SK-N-SH (cell line): ENCODE measurements around the gene HNRNPC. TPM values are rescaled to one million over a fixed set of nuclear protein-coding genes. Genes with fewer than 3 reads are reported as not detected.

ENCODE experiments used
- CTCF ChIA-PET: fragments of 300-600, 350-600 bp; formaldehyde crosslinking; extraction: SDS; loops from one replicate; lab custom pipeline; 2021; lab: Yijun Ruan, JAX
- POLR2A ChIA-PET: fragments of 350-600 bp; sonication (Branson Sonifier 250); formaldehyde crosslinking; extraction: SDS; loops from one replicate; lab custom pipeline; 2020; ENCODE audit warnings: antibody characterized with exemption, inconsistent platforms; lab: Yijun Ruan, JAX
- DNase-seq: peaks from one replicate; pipeline ENCODE4 v3.0.0; 2012
- H2AFZ ChIP-seq: fragments of 200-600 bp; sonication (generic); 2 replicates; pipeline ENCODE4 v1.8.1; 2016; ENCODE audit warnings: antibody characterized with exemption, mild to moderate bottlenecking, low read depth
- H3F3A ChIP-seq: fragments of 200-600 bp; sonication (generic); replicated peaks from 2 replicates; pipeline ENCODE3; 2016; ENCODE audit warnings: antibody characterized with exemption, mild to moderate bottlenecking; ENCODE audit not compliant: insufficient read depth
- H3K27ac ChIP-seq, 2 experiments: fragments of 200-500 bp in 1 of 2; fragments of 200-600 bp in 1 of 2; sonication (Bioruptor generic) in 1 of 2; sonication (generic), shearing (Covaris generic) in 1 of 2; 2 replicates each; pipeline versions ENCODE4 v1.5.1 to v1.6.1; 2014 to 2016; ENCODE audit warnings: low read depth in 2 of 2, inconsistent platforms in 1 of 2, low read length in 1 of 2, mild to moderate bottlenecking in 1 of 2, mixed read lengths in 1 of 2
- H3K27me3 ChIP-seq: fragments of 200-600 bp; sonication (generic), shearing (Covaris generic); 2 replicates; pipeline ENCODE4 v1.6.1; 2016; ENCODE audit warnings: mixed run types; ENCODE audit not compliant: insufficient read depth
- H3K36me3 ChIP-seq, 2 experiments: fragments of 200-500 bp in 1 of 2; fragments of 200-600 bp in 1 of 2; sonication (Bioruptor generic) in 1 of 2; sonication (generic) in 1 of 2; replicated peaks in 1 of 2; 2 replicates each; pipeline versions ENCODE3 to v1.5.1; 2014 to 2016; ENCODE audit warnings: low read length in 1 of 2, mild to moderate bottlenecking in 1 of 2; ENCODE audit not compliant: insufficient read depth in 2 of 2, control insufficient read depth in 1 of 2
- H3K4me1 ChIP-seq, 2 experiments: fragments of 200-500 bp in 1 of 2; fragments of 200-600 bp in 1 of 2; sonication (Bioruptor generic) in 1 of 2; sonication (generic), shearing (Covaris generic) in 1 of 2; 2 replicates each; pipeline versions ENCODE4 v1.5.1 to v1.6.1; 2014 to 2016; ENCODE audit warnings: low read depth in 1 of 2, low read length in 1 of 2, mixed run types in 1 of 2; ENCODE audit not compliant: insufficient read depth in 2 of 2, control insufficient read depth in 1 of 2
- H3K4me2 ChIP-seq: fragments of 200-600 bp; sonication (generic), shearing (Covaris generic); 2 replicates; pipeline ENCODE4 v1.6.1; 2017; ENCODE audit warnings: mixed run types
- H3K4me3 ChIP-seq, 2 experiments: fragments of 200-500 bp in 1 of 2; fragments of 200-600 bp in 1 of 2; sonication (Bioruptor generic) in 1 of 2; sonication (generic), shearing (Covaris generic) in 1 of 2; 2 replicates each; pipeline versions ENCODE4 v1.5.1 to v1.8.1; 2014 to 2016; ENCODE audit warnings: low read depth in 2 of 2, inconsistent platforms in 1 of 2, low read length in 1 of 2, mild to moderate bottlenecking in 1 of 2, mixed read lengths in 1 of 2, moderate library complexity in 1 of 2
- H3K79me2 ChIP-seq: fragments of 200-600 bp; sonication (generic); 2 replicates; pipeline ENCODE4 v1.8.1; 2017; ENCODE audit warnings: mild to moderate bottlenecking; ENCODE audit not compliant: insufficient read depth
- H3K9ac ChIP-seq: fragments of 200-600 bp; sonication (generic); 2 replicates; pipeline ENCODE4 v1.6.1; 2017; ENCODE audit warnings: mixed run types
- H3K9me2 ChIP-seq: fragments of 200-600 bp; sonication (generic); 2 replicates; pipeline ENCODE4 v1.6.1; 2017; ENCODE audit warnings: mixed run types
- H3K9me3 ChIP-seq: fragments of 200-600 bp; sonication (generic); 2 replicates; pipeline ENCODE4 v1.6.1; 2017; ENCODE audit warnings: mixed run types, mild to moderate bottlenecking, moderate library complexity
- H4K20me1 ChIP-seq: fragments of 200-600 bp; sonication (generic); 2 replicates; pipeline ENCODE4 v1.6.1; 2017; ENCODE audit warnings: mild to moderate bottlenecking, mixed run types; ENCODE audit not compliant: insufficient read depth
- ELF1 ChIP-seq: IDR thresholded peaks from 2 replicates; pipeline ENCODE4 v1.4.0; 2012
- EP300 ChIP-seq, 2 experiments: IDR thresholded peaks; 2 replicates each; pipeline versions ENCODE4 v1.4.0 to v1.6.1; 2012; ENCODE audit warnings: borderline replicate concordance in 1 of 2, low read depth in 1 of 2, low read length in 1 of 2
- EZH2phosphoT487 ChIP-seq: fragments of 200-600 bp; sonication (generic); IDR thresholded peaks from 2 replicates; pipeline ENCODE4 v1.6.1; 2017; ENCODE audit warnings: low read depth, mixed run types, mild to moderate bottlenecking, antibody characterized with exemption, moderate library complexity, borderline replicate concordance
- FOSL2 ChIP-seq: IDR thresholded peaks from 2 replicates; pipeline ENCODE4 v1.4.0; 2012; ENCODE audit warnings: low read depth, mild to moderate bottlenecking, moderate library complexity, borderline replicate concordance
- FOXJ3 ChIP-seq: sonication (generic); formaldehyde crosslinking; IDR thresholded peaks from 2 replicates; pipeline ENCODE4 v1.5.1; 2020; ENCODE audit warnings: mild to moderate bottlenecking, missing genetic modification reagents
- FOXM1 ChIP-seq: IDR thresholded peaks from 2 replicates; pipeline ENCODE4 v1.4.0; 2012; ENCODE audit warnings: low read depth, mild to moderate bottlenecking
- GABPA ChIP-seq: IDR thresholded peaks from 2 replicates; pipeline ENCODE4 v1.4.0; 2012; ENCODE audit warnings: low read depth, mild to moderate bottlenecking
- MEF2A ChIP-seq: IDR thresholded peaks from 2 replicates; pipeline ENCODE4 v1.4.0; 2012; ENCODE audit warnings: low read depth, borderline replicate concordance
- MXI1 ChIP-seq: IDR thresholded peaks from 2 replicates; pipeline ENCODE4 v1.6.1; 2012; ENCODE audit warnings: mild to moderate bottlenecking, low read depth, low read length, improper control_type of control experiment
- NFIC ChIP-seq: IDR thresholded peaks from 2 replicates; pipeline ENCODE4 v1.4.0; 2012; ENCODE audit warnings: borderline replicate concordance
- POLR2AphosphoS5 ChIP-seq: IDR thresholded peaks from 2 replicates; pipeline ENCODE4 v1.6.1; 2012; ENCODE audit warnings: low read depth, low read length
- RAD21 ChIP-seq: IDR thresholded peaks from 2 replicates; pipeline ENCODE4 v1.6.1; 2012; ENCODE audit warnings: mild to moderate bottlenecking, low read length
- RCOR1 ChIP-seq: fragments of 150-350 bp; IDR thresholded peaks from 2 replicates; pipeline ENCODE4 v1.6.1; 2017; ENCODE audit warnings: antibody characterized with exemption, low read length
- RFX5 ChIP-seq: IDR thresholded peaks from 2 replicates; pipeline ENCODE4 v1.6.1; 2012; ENCODE audit warnings: mild to moderate bottlenecking, improper control_type of control experiment, low read length
- TAF1 ChIP-seq: IDR thresholded peaks from 2 replicates; pipeline ENCODE4 v1.6.1; 2012; ENCODE audit warnings: low read depth, mild to moderate bottlenecking, low read length, moderate library complexity, borderline replicate concordance
- TCF12 ChIP-seq: IDR thresholded peaks from 2 replicates; pipeline ENCODE4 v1.4.0; 2012
- YY1 ChIP-seq: IDR thresholded peaks from 2 replicates; pipeline ENCODE4 v1.4.0; 2012; ENCODE audit warnings: low read depth, mild to moderate bottlenecking
- WGBS: methylation state at CpG from one replicate; pipeline ENCODE4 v1.1.6; 2017; ENCODE audit warnings: low lambda C conversion rate; 5-methylcytosine and 5-hydroxymethylcytosine counted together
- polyA plus RNA-seq, 3 experiments: library from polyadenylated mRNA; depleted of rRNA; stranded (reverse); fragments of >200 nt; gene quantifications; 2 replicates each; pipeline ENCODE4 v1.2.3, GENCODE V29; 2012
- TF ChIP-seq, protein P1 (sequence below): IDR thresholded peaks from 2 replicates; pipeline ENCODE4 v1.4.0; 2012; ENCODE audit warnings: low read depth
- TF ChIP-seq, protein P2 (sequence below): fragments of 150-350 bp; IDR thresholded peaks from 2 replicates; pipeline ENCODE4 v1.6.1; 2016; ENCODE audit warnings: mild to moderate bottlenecking, low read depth, low read length

The HNRNPC gene
- polyA plus RNA-seq, 1 of the 3 experiments (the other 2 are of a cell fraction), result 341 TPM

DNA sequence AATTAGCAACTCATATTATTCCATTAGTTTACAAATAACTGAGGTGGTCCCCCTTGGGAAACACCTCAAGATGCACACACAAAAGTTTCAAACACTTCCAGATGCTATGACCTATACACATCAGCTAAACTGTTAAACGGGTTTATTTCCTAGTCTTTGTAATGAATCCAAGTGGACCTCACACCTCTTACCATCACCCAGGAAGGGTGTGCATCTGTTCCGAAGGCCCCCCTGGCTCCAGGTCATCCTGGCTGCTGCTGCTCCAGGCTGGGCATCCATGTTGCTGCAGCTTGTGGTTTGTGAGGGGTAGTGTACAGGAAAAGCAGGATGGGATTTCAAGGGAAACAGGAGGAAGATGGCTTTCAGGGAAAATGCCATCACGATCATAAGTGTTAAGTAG, 6.8 kb downstream of the HNRNPC start:
- 91% methylated on average over 3 of the region's 3 CpGs for WGBS

DNA sequence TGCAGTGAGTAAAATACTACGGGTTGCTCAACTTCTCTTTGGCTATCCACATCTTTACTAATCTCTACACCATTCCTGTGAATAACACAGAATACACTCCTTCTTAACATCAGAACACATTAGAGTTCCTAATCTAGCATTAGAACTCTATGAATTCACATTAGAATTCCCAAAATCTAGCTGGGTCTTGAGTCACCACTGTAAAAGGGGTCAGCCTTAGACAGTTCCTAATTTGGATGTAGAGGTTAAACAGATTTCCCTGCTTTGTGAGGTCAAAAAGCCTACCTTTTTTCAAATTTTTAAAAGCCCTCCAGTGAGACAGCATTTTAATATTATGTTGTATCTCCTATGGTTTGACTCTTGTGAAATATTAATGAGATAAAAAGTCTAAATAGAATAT, 7.4 kb downstream of the HNRNPC start:
- H2AFZ ChIP-seq, result no peak overlapping the region
- H3K9me2 ChIP-seq, result no peaks in the 10 kb centered on the region
- DNase-seq, result no peak
- ChIA-PET POLR2A (interaction anchor here (0.6 kb wide), 1 partner anchor 20 kb away, joined by 3 read pairs; no protein-coding TSS in a partner anchor), CTCF (no interaction called here)
- TF ChIP-seq EP300 (IDR thresholded peaks at IDR 0.05; ENCODE audit: borderline replicate concordance in 1 of 2, low read depth in 1 of 2, low read length in 1 of 2) (no peak), TCF12 (no peak), RCOR1 (no peak), RAD21 (no peak), EZH2phosphoT487 (no peak), RFX5 (no peak), YY1 (no peak), TAF1 (no peak), FOXJ3 (CRISPR knock-in tag) (no peak), POLR2AphosphoS5 (no peak), FOXM1 (no peak), FOSL2 (no peak), MXI1 (no peak), GABPA (no peak), MEF2A (no peak), ELF1 (no peak), NFIC (no peak)
- TF ChIP-seq, protein P1, sequence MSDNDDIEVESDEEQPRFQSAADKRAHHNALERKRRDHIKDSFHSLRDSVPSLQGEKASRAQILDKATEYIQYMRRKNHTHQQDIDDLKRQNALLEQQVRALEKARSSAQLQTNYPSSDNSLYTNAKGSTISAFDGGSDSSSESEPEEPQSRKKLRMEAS, result no peak
- TF ChIP-seq, protein P2, sequence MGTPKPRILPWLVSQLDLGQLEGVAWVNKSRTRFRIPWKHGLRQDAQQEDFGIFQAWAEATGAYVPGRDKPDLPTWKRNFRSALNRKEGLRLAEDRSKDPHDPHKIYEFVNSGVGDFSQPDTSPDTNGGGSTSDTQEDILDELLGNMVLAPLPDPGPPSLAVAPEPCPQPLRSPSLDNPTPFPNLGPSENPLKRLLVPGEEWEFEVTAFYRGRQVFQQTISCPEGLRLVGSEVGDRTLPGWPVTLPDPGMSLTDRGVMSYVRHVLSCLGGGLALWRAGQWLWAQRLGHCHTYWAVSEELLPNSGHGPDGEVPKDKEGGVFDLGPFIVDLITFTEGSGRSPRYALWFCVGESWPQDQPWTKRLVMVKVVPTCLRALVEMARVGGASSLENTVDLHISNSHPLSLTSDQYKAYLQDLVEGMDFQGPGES, result no peak
- peaks cover 65 to 86% of the 10 kb centered on the region in 2 experiments for H3K36me3 ChIP-seq
- H3K27me3 ChIP-seq, result no peaks in the 10 kb centered on the region
- H3K9me3 ChIP-seq, result no peaks in the 10 kb centered on the region
- peak overlapping the region; percentile 43; the same call in 1 of the 2 replicates for H3K4me2 ChIP-seq
- WGBS, result 82% methylated on average over 1 of the region's 1 CpG
- peaks cover 99% of the 10 kb centered on the region for H4K20me1 ChIP-seq
- H3F3A ChIP-seq, result peaks cover 76% of the 10 kb centered on the region
- no peak overlapping the region for H3K9ac ChIP-seq
- H3K27ac ChIP-seq, result no peak overlapping the region
- H3K79me2 ChIP-seq, result peaks cover 100% of the 10 kb centered on the region
- peaks cover 13 to 48% of the 10 kb centered on the region in 2 experiments for H3K4me1 ChIP-seq
- no peak overlapping the region for H3K4me3 ChIP-seq

More for the DNA sequence above, 6.8 kb downstream of the HNRNPC start:
- no peak for DNase-seq
- Histone ChIP-seq H2AFZ (no peak overlapping the region), H3K9me2 (no peaks in the 10 kb centered on the region), H3K36me3 (peaks cover 63 to 86% of the 10 kb centered on the region in 2 experiments), H4K20me1 (peaks cover 99% of the 10 kb centered on the region), H3K27ac (peak overlapping the region in 1 of 2 experiments; percentile 15; a peak in 1 of 4 replicates), H3F3A (peaks cover 73% of the 10 kb centered on the region), H3K4me1 (peaks cover 13 to 45% of the 10 kb centered on the region in 2 experiments), H3K4me2 (peak overlapping the region; percentile 43; the same call in 1 of the 2 replicates), H3K79me2 (peaks cover 100% of the 10 kb centered on the region), H3K9ac (no peak overlapping the region), H3K9me3 (no peaks in the 10 kb centered on the region), H3K4me3 (no peak overlapping the region), H3K27me3 (no peaks in the 10 kb centered on the region)
- CTCF ChIA-PET, result no interaction called here
- POLR2A ChIA-PET, result interaction anchor here (0.6 kb wide), 1 partner anchor 19 kb away, joined by 3 read pairs; no protein-coding TSS in a partner anchor
- TF ChIP-seq, protein P1, result no peak
